ENCODE data around the gene HNRNPA3.
"Not testable (repeated sequence)": the region's sequence is repeated elsewhere in the genome, so short reads cannot be mapped to it uniquely, and the experiment has no call there.

HNRNPA3 gene

DNA sequence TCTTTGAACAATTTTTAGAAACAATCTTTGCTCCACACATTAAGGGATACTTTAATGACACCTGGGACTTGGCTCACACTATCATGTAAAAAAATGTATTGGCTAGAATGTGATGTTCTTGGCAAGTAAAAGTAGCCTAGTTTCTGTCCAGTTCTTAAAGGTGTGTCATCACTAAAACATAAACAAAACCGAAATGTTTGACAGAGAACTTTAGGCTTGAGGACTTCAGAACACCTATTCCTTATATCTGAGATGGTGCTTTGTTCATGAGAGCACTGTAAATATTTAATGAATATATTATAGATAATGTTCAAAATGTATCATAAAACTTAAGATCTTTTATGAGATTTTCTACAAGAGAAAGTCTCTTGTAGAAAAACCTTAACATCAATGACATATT lies 19.8 kb upstream of the HNRNPA3 start:
- Histone ChIP-seq H3K4me2 (ENCODE audit: low read length) (no peak overlapping the region), H3K4me1 (ENCODE audit: control insufficient read depth, low read length) (no peaks in the 10 kb centered on the region), H3K36me3 (ENCODE audit: control insufficient read depth, low read length) (no peaks in the 10 kb centered on the region), H3K9me3 (ENCODE audit: control insufficient read depth, insufficient read depth, low read length) (no peaks in the 10 kb centered on the region), H3K9me2 (replicated peaks; ENCODE audit: control insufficient read depth, low read length) (no peaks in the 10 kb centered on the region), H3K79me2 (ENCODE audit: control insufficient read depth, low read length) (no peaks in the 10 kb centered on the region), H3K27ac (ENCODE audit: low read depth, low read length) (no peak overlapping the region), H3F3A (ENCODE audit: control insufficient read depth, insufficient read depth) (no peaks in the 10 kb centered on the region), H3K27me3 (ENCODE audit: control insufficient read depth, low read length) (peaks cover 3% of the 10 kb centered on the region; the same call in 1 of the 2 replicates), H4K20me1 (ENCODE audit: control insufficient read depth, insufficient read depth, low read depth, low read length) (no peaks in the 10 kb centered on the region), H3K4me3 (ENCODE audit: low read length) (no peak overlapping the region)
- TF ChIP-seq, protein P1, sequence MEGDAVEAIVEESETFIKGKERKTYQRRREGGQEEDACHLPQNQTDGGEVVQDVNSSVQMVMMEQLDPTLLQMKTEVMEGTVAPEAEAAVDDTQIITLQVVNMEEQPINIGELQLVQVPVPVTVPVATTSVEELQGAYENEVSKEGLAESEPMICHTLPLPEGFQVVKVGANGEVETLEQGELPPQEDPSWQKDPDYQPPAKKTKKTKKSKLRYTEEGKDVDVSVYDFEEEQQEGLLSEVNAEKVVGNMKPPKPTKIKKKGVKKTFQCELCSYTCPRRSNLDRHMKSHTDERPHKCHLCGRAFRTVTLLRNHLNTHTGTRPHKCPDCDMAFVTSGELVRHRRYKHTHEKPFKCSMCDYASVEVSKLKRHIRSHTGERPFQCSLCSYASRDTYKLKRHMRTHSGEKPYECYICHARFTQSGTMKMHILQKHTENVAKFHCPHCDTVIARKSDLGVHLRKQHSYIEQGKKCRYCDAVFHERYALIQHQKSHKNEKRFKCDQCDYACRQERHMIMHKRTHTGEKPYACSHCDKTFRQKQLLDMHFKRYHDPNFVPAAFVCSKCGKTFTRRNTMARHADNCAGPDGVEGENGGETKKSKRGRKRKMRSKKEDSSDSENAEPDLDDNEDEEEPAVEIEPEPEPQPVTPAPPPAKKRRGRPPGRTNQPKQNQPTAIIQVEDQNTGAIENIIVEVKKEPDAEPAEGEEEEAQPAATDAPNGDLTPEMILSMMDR (IDR thresholded peaks at IDR 0.05; ENCODE audit: low read depth, low read length, poor library complexity, severe bottlenecking), result no peak
- no peak for TF ChIP-seq EZH2phosphoT487 (IDR thresholded peaks at IDR 0.05; ENCODE audit: borderline replicate concordance, low read length)

GRCh38 chr2:177193240-177193639 lies 19.4 kb upstream of the HNRNPA3 start:
- Histone ChIP-seq H3K9me3 (ENCODE audit: control insufficient read depth, insufficient read depth, low read length) (no peaks in the 10 kb centered on the region), H3K36me3 (ENCODE audit: control insufficient read depth, low read length) (no peaks in the 10 kb centered on the region), H3K27ac (ENCODE audit: low read depth, low read length) (no peak overlapping the region), H3K4me2 (ENCODE audit: low read length) (no peak overlapping the region), H4K20me1 (ENCODE audit: control insufficient read depth, insufficient read depth, low read depth, low read length) (no peaks in the 10 kb centered on the region), H3F3A (ENCODE audit: control insufficient read depth, insufficient read depth) (no peaks in the 10 kb centered on the region), H3K4me3 (ENCODE audit: low read length) (no peak overlapping the region), H3K27me3 (ENCODE audit: control insufficient read depth, low read length) (peaks cover 3% of the 10 kb centered on the region; the same call in 1 of the 2 replicates), H3K4me1 (ENCODE audit: control insufficient read depth, low read length) (no peaks in the 10 kb centered on the region), H3K79me2 (ENCODE audit: control insufficient read depth, low read length) (no peaks in the 10 kb centered on the region), H3K9me2 (replicated peaks; ENCODE audit: control insufficient read depth, low read length) (no peaks in the 10 kb centered on the region)
- no peak for TF ChIP-seq EZH2phosphoT487 (IDR thresholded peaks at IDR 0.05; ENCODE audit: borderline replicate concordance, low read length)
- TF ChIP-seq, protein P1 (IDR thresholded peaks at IDR 0.05; ENCODE audit: low read depth, low read length, poor library complexity, severe bottlenecking), result no peak

GRCh38 chr2:177195194-177195593 lies 17.4 kb upstream of the HNRNPA3 start:
- TF ChIP-seq EZH2phosphoT487 (IDR thresholded peaks at IDR 0.05; ENCODE audit: borderline replicate concordance, low read length), result no peak
- TF ChIP-seq, protein P1 (IDR thresholded peaks at IDR 0.05; ENCODE audit: low read depth, low read length, poor library complexity, severe bottlenecking), result no peak

DNA sequence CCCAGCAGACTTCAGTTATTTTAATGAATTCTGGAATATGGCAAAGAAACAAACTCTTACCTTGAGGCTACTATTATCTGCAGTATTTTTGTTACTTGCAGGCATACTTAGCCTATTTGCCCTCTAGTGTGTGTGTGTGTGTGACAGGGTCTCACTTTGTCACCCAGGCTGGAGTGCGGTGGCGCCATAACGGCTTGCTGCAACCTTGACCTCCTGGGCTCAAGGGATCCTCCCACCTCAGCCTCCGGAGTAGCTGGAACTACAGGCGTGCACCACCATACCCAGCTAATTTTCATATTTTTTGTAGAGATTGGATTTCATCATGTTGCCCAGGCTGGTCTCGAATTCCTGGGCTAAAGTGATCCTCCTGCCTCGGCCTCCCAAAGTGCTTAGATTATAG lies 12.2 kb upstream of the HNRNPA3 start:
- not testable (repeated sequence) for H4K20me1 ChIP-seq (ENCODE audit: control insufficient read depth, insufficient read depth, low read depth, low read length); H3K9me3 ChIP-seq (ENCODE audit: control insufficient read depth, insufficient read depth, low read length); H3K27me3 ChIP-seq (ENCODE audit: control insufficient read depth, low read length); H3F3A ChIP-seq (ENCODE audit: control insufficient read depth, insufficient read depth); H3K4me3 ChIP-seq (ENCODE audit: low read length); H3K27ac ChIP-seq (ENCODE audit: low read depth, low read length); H3K4me1 ChIP-seq (ENCODE audit: control insufficient read depth, low read length); H3K79me2 ChIP-seq (ENCODE audit: control insufficient read depth, low read length); H3K4me2 ChIP-seq (ENCODE audit: low read length); H3K9me2 ChIP-seq (replicated peaks; ENCODE audit: control insufficient read depth, low read length); H3K36me3 ChIP-seq (ENCODE audit: control insufficient read depth, low read length)

More at GRCh38 chr2:177195194-177195593, 17.4 kb upstream of the HNRNPA3 start:
- Histone ChIP-seq H3K27me3 (ENCODE audit: control insufficient read depth, low read length) (peaks cover 3% of the 10 kb centered on the region; the same call in 1 of the 2 replicates), H3K27ac (ENCODE audit: low read depth, low read length) (no peak overlapping the region), H3K4me3 (ENCODE audit: low read length) (no peak overlapping the region), H3K4me2 (ENCODE audit: low read length) (no peak overlapping the region), H3K4me1 (ENCODE audit: control insufficient read depth, low read length) (no peaks in the 10 kb centered on the region), H3F3A (ENCODE audit: control insufficient read depth, insufficient read depth) (no peaks in the 10 kb centered on the region), H4K20me1 (ENCODE audit: control insufficient read depth, insufficient read depth, low read depth, low read length) (no peaks in the 10 kb centered on the region), H3K36me3 (ENCODE audit: control insufficient read depth, low read length) (no peaks in the 10 kb centered on the region), H3K79me2 (ENCODE audit: control insufficient read depth, low read length) (no peaks in the 10 kb centered on the region), H3K9me3 (ENCODE audit: control insufficient read depth, insufficient read depth, low read length) (no peaks in the 10 kb centered on the region), H3K9me2 (replicated peaks; ENCODE audit: control insufficient read depth, low read length) (no peaks in the 10 kb centered on the region)
